ENCODE measurements around the gene PEAR1.

The PEAR1 gene

GRCh38 chr1:156953571-156953970 is 60.1 kb downstream of the PEAR1 start:
- Histone ChIP-seq H3K27ac (no peak overlapping the region), H3K9ac (ENCODE audit: insufficient read length) (no peak overlapping the region), H3K36me3 (ENCODE audit: insufficient read depth, low read length) (peaks cover 23% of the 10 kb centered on the region; the same call in 1 of the 2 replicates), H3K9me3 (ENCODE audit: low read depth, low read length) (no peaks in the 10 kb centered on the region), H3K4me3 (no peak overlapping the region)
- DNase-seq (ENCODE audit: low read depth, low spot score), result no peak
- TF ChIP-seq POLR2AphosphoS5 (IDR thresholded peaks at IDR 0.05; ENCODE audit: borderline replicate concordance, low read depth, low read length), result no peak
- no peak for TF ChIP-seq EZH2 (IDR thresholded peaks at IDR 0.05)
- no peak for TF ChIP-seq FOXP2 (optimal IDR thresholded peaks at IDR 0.05; ENCODE audit: control extremely low read depth, extremely low read length, insufficient read depth)

- Histone ChIP-seq H3K27ac (no peak overlapping the region), H3K9ac (ENCODE audit: insufficient read length) (no peak overlapping the region), H3K9me3 (ENCODE audit: low read depth, low read length) (no peaks in the 10 kb centered on the region), H3K36me3 (ENCODE audit: insufficient read depth, low read length) (peaks cover 21% of the 10 kb centered on the region; the same call in 1 of the 2 replicates), H3K4me3 (no peak overlapping the region)
- DNase-seq (ENCODE audit: low read depth, low spot score), result no peak
- TF ChIP-seq EZH2 (IDR thresholded peaks at IDR 0.05) (no peak), POLR2AphosphoS5 (IDR thresholded peaks at IDR 0.05; ENCODE audit: borderline replicate concordance, low read depth, low read length) (no peak), FOXP2 (optimal IDR thresholded peaks at IDR 0.05; ENCODE audit: control extremely low read depth, extremely low read length, insufficient read depth) (no peak)
These were observed 62.8 kb downstream of the PEAR1 start for GRCh38 chr1:156956333-156956732.

- Histone ChIP-seq H3K4me3 (no peak overlapping the region), H3K9me3 (ENCODE audit: low read depth, low read length) (no peaks in the 10 kb centered on the region), H3K27ac (no peak overlapping the region), H3K9ac (ENCODE audit: insufficient read length) (no peak overlapping the region), H3K36me3 (ENCODE audit: insufficient read depth, low read length) (peaks cover 14% of the 10 kb centered on the region; the same call in 1 of the 2 replicates)
- no peak for DNase-seq (ENCODE audit: low read depth, low spot score)
- TF ChIP-seq EZH2 (IDR thresholded peaks at IDR 0.05) (no peak), FOXP2 (optimal IDR thresholded peaks at IDR 0.05; ENCODE audit: control extremely low read depth, extremely low read length, insufficient read depth) (no peak), POLR2AphosphoS5 (IDR thresholded peaks at IDR 0.05; ENCODE audit: borderline replicate concordance, low read depth, low read length) (no peak)
These were observed 64.1 kb downstream of the PEAR1 start for GRCh38 chr1:156957634-156958033.

GRCh38 chr1:156958247-156958714 is 64.8 kb downstream of the PEAR1 start:
- H3K4me3 ChIP-seq, result no peak overlapping the region
- no peak overlapping the region for H3K9ac ChIP-seq (ENCODE audit: insufficient read length)
- H3K36me3 ChIP-seq (ENCODE audit: insufficient read depth, low read length), result peaks cover 17% of the 10 kb centered on the region; the same call in 1 of the 2 replicates
- no peak for DNase-seq (ENCODE audit: low read depth, low spot score)
- no peaks in the 10 kb centered on the region for H3K9me3 ChIP-seq (ENCODE audit: low read depth, low read length)
- H3K27ac ChIP-seq, result no peak overlapping the region
- TF ChIP-seq POLR2AphosphoS5 (IDR thresholded peaks at IDR 0.05; ENCODE audit: borderline replicate concordance, low read depth, low read length) (no peak), FOXP2 (optimal IDR thresholded peaks at IDR 0.05; ENCODE audit: control extremely low read depth, extremely low read length, insufficient read depth) (no peak), EZH2 (IDR thresholded peaks at IDR 0.05) (no peak)

- TF ChIP-seq EZH2 (IDR thresholded peaks at IDR 0.05) (no peak), FOXP2 (optimal IDR thresholded peaks at IDR 0.05; ENCODE audit: control extremely low read depth, extremely low read length, insufficient read depth) (no peak), POLR2AphosphoS5 (IDR thresholded peaks at IDR 0.05; ENCODE audit: borderline replicate concordance, low read depth, low read length) (no peak)
- peaks cover 17% of the 10 kb centered on the region; the same call in 1 of the 2 replicates for H3K36me3 ChIP-seq (ENCODE audit: insufficient read depth, low read length)
- H3K9ac ChIP-seq (ENCODE audit: insufficient read length), result no peak overlapping the region
- no peak overlapping the region for H3K27ac ChIP-seq
- H3K4me3 ChIP-seq, result no peak overlapping the region
- H3K9me3 ChIP-seq (ENCODE audit: low read depth, low read length), result no peaks in the 10 kb centered on the region
- DNase-seq (ENCODE audit: low read depth, low spot score), result no peak
These were observed 65.9 kb downstream of the PEAR1 start for GRCh38 chr1:156959414-156959813.

- H3K36me3 ChIP-seq (ENCODE audit: insufficient read depth, low read length), result peaks cover 17% of the 10 kb centered on the region; the same call in 1 of the 2 replicates
- DNase-seq (ENCODE audit: low read depth, low spot score), result no peak
- H3K27ac ChIP-seq, result no peak overlapping the region
- no peak overlapping the region for H3K4me3 ChIP-seq
- H3K9ac ChIP-seq (ENCODE audit: insufficient read length), result no peak overlapping the region
- no peaks in the 10 kb centered on the region for H3K9me3 ChIP-seq (ENCODE audit: low read depth, low read length)
- TF ChIP-seq FOXP2 (optimal IDR thresholded peaks at IDR 0.05; ENCODE audit: control extremely low read depth, extremely low read length, insufficient read depth) (no peak), EZH2 (IDR thresholded peaks at IDR 0.05) (no peak), POLR2AphosphoS5 (IDR thresholded peaks at IDR 0.05; ENCODE audit: borderline replicate concordance, low read depth, low read length) (no peak)
These were observed 66.4 kb downstream of the PEAR1 start for GRCh38 chr1:156959925-156960324.

DNA sequence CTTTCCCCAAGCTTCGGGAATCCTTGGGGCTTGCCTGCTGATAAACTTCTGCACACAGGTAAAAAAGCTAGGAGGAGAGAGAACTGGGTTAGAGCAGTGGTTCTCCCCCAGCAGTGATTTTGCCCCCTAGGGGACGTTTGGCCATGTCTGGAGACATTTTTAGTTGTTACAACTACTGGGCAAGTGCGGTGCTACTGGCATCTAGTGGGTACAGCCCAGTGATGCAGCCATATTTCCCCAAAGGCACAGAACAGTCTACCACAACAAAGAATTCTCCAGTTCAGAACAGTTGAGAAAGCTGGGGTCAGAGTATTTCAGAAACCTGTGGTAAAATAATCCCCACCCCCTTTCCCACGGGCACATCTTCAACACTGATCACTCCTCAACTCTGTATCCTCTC is 68.2 kb downstream of the PEAR1 start:
- H3K4me3 ChIP-seq, result no peak overlapping the region
- DNase-seq (ENCODE audit: low read depth, low spot score), result no peak
- no peaks in the 10 kb centered on the region for H3K9me3 ChIP-seq (ENCODE audit: low read depth, low read length)
- H3K36me3 ChIP-seq (ENCODE audit: insufficient read depth, low read length), result peaks cover 9% of the 10 kb centered on the region; the same call in 1 of the 2 replicates
- H3K27ac ChIP-seq, result no peak overlapping the region
- H3K9ac ChIP-seq (ENCODE audit: insufficient read length), result no peak overlapping the region
- no peak for TF ChIP-seq FOXP2 (optimal IDR thresholded peaks at IDR 0.05; ENCODE audit: control extremely low read depth, extremely low read length, insufficient read depth)
- TF ChIP-seq EZH2 (IDR thresholded peaks at IDR 0.05), result no peak
- TF ChIP-seq POLR2AphosphoS5 (IDR thresholded peaks at IDR 0.05; ENCODE audit: borderline replicate concordance, low read depth, low read length), result no peak

- Histone ChIP-seq H3K36me3 (ENCODE audit: insufficient read depth, low read length) (peaks cover 3% of the 10 kb centered on the region; the same call in 1 of the 2 replicates), H3K4me3 (no peak overlapping the region), H3K27ac (no peak overlapping the region), H3K9me3 (ENCODE audit: low read depth, low read length) (no peaks in the 10 kb centered on the region), H3K9ac (ENCODE audit: insufficient read length) (no peak overlapping the region)
- TF ChIP-seq FOXP2 (optimal IDR thresholded peaks at IDR 0.05; ENCODE audit: control extremely low read depth, extremely low read length, insufficient read depth) (no peak), EZH2 (IDR thresholded peaks at IDR 0.05) (no peak), POLR2AphosphoS5 (IDR thresholded peaks at IDR 0.05; ENCODE audit: borderline replicate concordance, low read depth, low read length) (no peak)
- DNase-seq (ENCODE audit: low read depth, low spot score), result no peak
These were observed 70.1 kb downstream of the PEAR1 start for GRCh38 chr1:156963621-156964020.

DNA sequence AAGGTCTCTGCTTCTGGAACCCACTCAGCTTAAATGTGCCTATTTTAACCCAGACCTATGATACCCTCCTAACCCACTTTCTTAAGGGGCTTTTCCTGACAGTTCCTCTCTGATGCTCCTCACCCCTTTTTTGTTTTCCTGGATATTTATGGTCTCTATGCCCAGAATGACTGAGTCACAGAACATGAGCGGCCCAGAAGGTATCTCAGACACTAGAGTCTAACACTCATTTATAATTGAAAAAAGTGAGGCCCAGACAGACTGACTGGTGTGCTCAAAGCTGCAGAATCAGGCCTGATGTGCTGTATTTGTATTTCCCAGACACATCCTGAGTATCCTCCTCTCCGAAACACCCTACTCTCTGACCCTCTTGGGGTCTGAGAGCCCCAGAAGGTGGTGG is 70.9 kb downstream of the PEAR1 start:
- H3K36me3 ChIP-seq (ENCODE audit: insufficient read depth, low read length), result peaks cover 3% of the 10 kb centered on the region; the same call in 1 of the 2 replicates
- H3K9ac ChIP-seq (ENCODE audit: insufficient read length), result no peak overlapping the region
- TF ChIP-seq POLR2AphosphoS5 (IDR thresholded peaks at IDR 0.05; ENCODE audit: borderline replicate concordance, low read depth, low read length) (no peak), EZH2 (IDR thresholded peaks at IDR 0.05) (no peak), FOXP2 (optimal IDR thresholded peaks at IDR 0.05; ENCODE audit: control extremely low read depth, extremely low read length, insufficient read depth) (no peak)
- DNase-seq (ENCODE audit: low read depth, low spot score), result no peak
- no peaks in the 10 kb centered on the region for H3K9me3 ChIP-seq (ENCODE audit: low read depth, low read length)
- no peak overlapping the region for H3K4me3 ChIP-seq
- H3K27ac ChIP-seq, result no peak overlapping the region
